Heart right ventricle (tissue), 16 donors: ENCODE measurements around the gene RCN2. TPM values are rescaled to one million over a fixed set of nuclear protein-coding genes. Genes with fewer than 3 reads are reported as not detected.
"Not testable (repeated sequence)": the region's sequence is repeated elsewhere in the genome, so short reads cannot be mapped to it uniquely, and the experiment has no call there.

Experiments
- ATAC-seq, 8 donors: fragments of 200-7000 bp; cut with Tn5 transposase; one replicate each; pipeline ENCODE4 v1.9.1; 2020; ENCODE audit warnings: mild to moderate bottlenecking in 8 of 8, moderate library complexity in 8 of 8, moderate number of reproducible peaks in 1 of 8
- DNase-seq, 2 donors: peaks; one replicate each; pipeline ENCODE4 v3.0.0-alpha.2; 2020
- H3K27ac ChIP-seq, 10 donors: fragments of 200-600 bp; sonication (generic) in 2 of 10; one replicate each; pipeline versions ENCODE4 v1.5.0 to v1.8.0; 2020 to 2022; ENCODE audit warnings: mild to moderate bottlenecking in 3 of 10
- H3K27me3 ChIP-seq, 7 donors: fragments of 200-600 bp; one replicate each; pipeline ENCODE4 v1.8.0; 2021 to 2022; ENCODE audit warnings: mild to moderate bottlenecking in 2 of 7
- H3K36me3 ChIP-seq, 9 donors: fragments of 200-600 bp; sonication (generic) in 1 of 9; one replicate each; pipeline versions ENCODE4 v1.5.0 to v1.8.0; 2020 to 2022; ENCODE audit warnings: mild to moderate bottlenecking in 2 of 9
- H3K4me1 ChIP-seq, 9 donors: fragments of 200-600 bp; sonication (generic) in 1 of 9; one replicate each; pipeline versions ENCODE4 v1.5.0 to v1.8.0; 2020 to 2022; ENCODE audit warnings: mild to moderate bottlenecking in 4 of 9
- H3K4me3 ChIP-seq, 10 donors: fragments of 200-600 bp; sonication (generic) in 2 of 10; one replicate each; pipeline versions ENCODE4 v1.5.0 to v1.8.0; 2020 to 2022; ENCODE audit warnings: mild to moderate bottlenecking in 7 of 10, moderate library complexity in 2 of 10
- H3K9me3 ChIP-seq, 11 donors: fragments of 200-600 bp in 10 of 11; sonication (generic) in 2 of 11; one replicate each; pipeline versions ENCODE4 v1.5.0 to v1.8.0; 2013 to 2022; ENCODE audit warnings: mild to moderate bottlenecking in 2 of 11, control low read depth in 1 of 11, moderate library complexity in 1 of 11
- WGBS, 2 donors: extraction: QIAGEN DNeasy Blood & Tissue Kit; methylation state at CpG; one replicate each; pipeline ENCODE4 v1.1.7; 2013; ENCODE audit warnings: inconsistent platforms in 1 of 2; 5-methylcytosine and 5-hydroxymethylcytosine counted together
- intact Hi-C, 10 donors: fragments of 100-400 bp; cut with DNase I; formaldehyde crosslinking; loops; one replicate each; pipeline versions ENCODE4 v1.11.1 to v1.14.2; 2022
- polyA plus RNA-seq, 2 donors: library from polyadenylated mRNA; stranded (reverse); fragments of 200-250 nt; gene quantifications; one replicate each; pipeline ENCODE4 v1.2.3, GENCODE V29; 2013
- total RNA-seq, 10 donors: library from RNA; stranded (reverse); fragmentation: NEBNext Ultra II Directional in 3 of 10; extraction: Animal tissue kit (Norgen Biotek cat#: 25700) in 3 of 10; gene quantifications; one replicate each; pipeline versions ENCODE4 v1.2.1 to v1.2.4, GENCODE V29; 2021 to 2023
- TF ChIP-seq, protein P1 (sequence below), 9 donors: fragments of 200-600 bp; sonication (generic) in 2 of 9; IDR thresholded peaks; one replicate each; pipeline versions ENCODE4 v1.5.0 to v1.8.0; 2021 to 2022; ENCODE audit warnings: antibody characterized with exemption in 9 of 9, mild to moderate bottlenecking in 5 of 9, moderate library complexity in 1 of 9
- donor health status: Arrhythmogenic right ventricular cardiomyopathy.
- donor health status: ischemic (EF 13 %, LVEDD 7.1; RV severe dilation, severe dysfunction).
- donor health status: healthy with polysubstance abuse.
- donor health status: DM: no; HTN: yes; CAD: no.
- donor health status: DM: no; HTN: no; CAD: no.
- donor health status: ischemic (EF 25% LVEDD 6.9; RV normal size, moderate dysfunction).
- donor health status: ischemic (EF 25% LVEDD 5.7; RV mildly dilated, moderate dysfunction).
- donor health status: healthy.
- donor health status: DM: yes; HTN: yes; CAD: no.
- donor health status: Ischemic cardiomyopathy.
- donor health status: ischemic (EF 35%, LVEDD 5.7; RV mildly dilated, moderate dysfunction).
- donor health status: nonischemic (EF 11% LVEDD 7.7; RV severe dilation, severe dysfunction).
- donor health status: DM: yes; HTN: yes; CAD: no.
- donor health status: PGD.
- donor health status: ischemic (EF 29% LVEDD 5.4; RV normal size, mild dysfunction).
- donor health status: nonischemic (EF 23%, LVEDD 6.1; RV moderate dilation, normal function).

The RCN2 gene
- total and polyA plus RNA-seq, 12 donors, result 14.7 to 31.3 (median 27.5) TPM

DNA sequence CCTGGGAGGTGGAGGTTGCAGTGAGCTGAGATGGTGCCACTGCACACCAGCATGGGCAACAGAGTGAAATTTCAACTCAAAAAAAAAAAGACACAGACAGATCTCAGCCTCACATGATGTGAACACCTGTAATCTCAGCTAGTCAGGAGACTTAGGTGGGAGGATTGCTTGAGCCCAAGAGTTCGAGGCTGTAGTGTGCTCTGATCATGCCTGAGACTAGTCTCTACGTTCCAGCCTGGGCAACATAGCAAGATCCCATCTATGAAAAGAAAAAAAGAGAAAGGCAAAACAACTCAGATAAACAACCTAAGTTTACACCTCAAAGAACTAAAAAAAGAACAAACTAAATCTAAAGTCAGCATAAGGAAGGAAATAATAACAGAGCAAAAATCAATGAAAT is 37.4 kb upstream of the RCN2 start:
- TF ChIP-seq, protein P1, sequence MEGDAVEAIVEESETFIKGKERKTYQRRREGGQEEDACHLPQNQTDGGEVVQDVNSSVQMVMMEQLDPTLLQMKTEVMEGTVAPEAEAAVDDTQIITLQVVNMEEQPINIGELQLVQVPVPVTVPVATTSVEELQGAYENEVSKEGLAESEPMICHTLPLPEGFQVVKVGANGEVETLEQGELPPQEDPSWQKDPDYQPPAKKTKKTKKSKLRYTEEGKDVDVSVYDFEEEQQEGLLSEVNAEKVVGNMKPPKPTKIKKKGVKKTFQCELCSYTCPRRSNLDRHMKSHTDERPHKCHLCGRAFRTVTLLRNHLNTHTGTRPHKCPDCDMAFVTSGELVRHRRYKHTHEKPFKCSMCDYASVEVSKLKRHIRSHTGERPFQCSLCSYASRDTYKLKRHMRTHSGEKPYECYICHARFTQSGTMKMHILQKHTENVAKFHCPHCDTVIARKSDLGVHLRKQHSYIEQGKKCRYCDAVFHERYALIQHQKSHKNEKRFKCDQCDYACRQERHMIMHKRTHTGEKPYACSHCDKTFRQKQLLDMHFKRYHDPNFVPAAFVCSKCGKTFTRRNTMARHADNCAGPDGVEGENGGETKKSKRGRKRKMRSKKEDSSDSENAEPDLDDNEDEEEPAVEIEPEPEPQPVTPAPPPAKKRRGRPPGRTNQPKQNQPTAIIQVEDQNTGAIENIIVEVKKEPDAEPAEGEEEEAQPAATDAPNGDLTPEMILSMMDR (IDR thresholded peaks at IDR 0.05), result no peak
- intact Hi-C loops, result no loop called here
- 95 to 97% methylated on average over 2 of the region's 2 CpGs for WGBS, 2 donors
- Histone ChIP-seq H3K27me3 (no peaks in the 10 kb centered on the region), H3K4me3 (no peak overlapping the region), H3K9me3 (peaks cover 0 to 31% (median 0%) of the 10 kb centered on the region in 11 donors), H3K4me1 (no peaks in the 10 kb centered on the region), H3K36me3 (peaks cover 0 to 14% (median 0%) of the 10 kb centered on the region in 9 donors), H3K27ac (no peak overlapping the region)
- DNase-seq (no peak), ATAC-seq (no peak)

DNA sequence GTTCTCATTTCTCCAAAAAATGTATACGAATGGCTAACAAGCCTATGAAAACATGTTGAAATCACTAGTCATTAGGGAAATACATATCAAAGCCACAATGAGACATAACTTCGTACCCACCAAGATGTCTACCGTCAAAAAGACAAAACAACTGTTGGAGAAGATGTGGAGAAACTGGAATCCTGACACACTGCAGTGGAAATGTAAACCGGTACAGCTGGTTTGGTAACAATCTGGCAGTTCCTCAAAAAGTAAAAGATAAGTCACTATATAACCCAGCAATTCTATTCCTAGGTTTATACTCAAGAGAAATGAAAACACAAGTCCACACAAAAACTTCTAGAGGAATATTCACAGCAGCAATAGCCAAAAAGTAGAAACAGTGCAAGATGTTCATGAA is 33.4 kb upstream of the RCN2 start:
- peaks cover 0 to 9% (median 7%) of the 10 kb centered on the region in 9 donors for H3K4me1 ChIP-seq
- DNase-seq, result no peak
- intact Hi-C loops, result no loop called here
- H3K4me3 ChIP-seq, result no peak overlapping the region
- no peak for ATAC-seq
- H3K36me3 ChIP-seq, result peaks cover 0 to 14% (median 0%) of the 10 kb centered on the region in 9 donors
- WGBS, 2 donors, result 88 to 96% methylated on average over 4 of the region's 4 CpGs
- peaks cover 0 to 12% (median 0%) of the 10 kb centered on the region in 11 donors for H3K9me3 ChIP-seq
- no peaks in the 10 kb centered on the region for H3K27me3 ChIP-seq
- H3K27ac ChIP-seq, result no peak overlapping the region
- TF ChIP-seq, protein P1 (IDR thresholded peaks at IDR 0.05), result no peak

DNA sequence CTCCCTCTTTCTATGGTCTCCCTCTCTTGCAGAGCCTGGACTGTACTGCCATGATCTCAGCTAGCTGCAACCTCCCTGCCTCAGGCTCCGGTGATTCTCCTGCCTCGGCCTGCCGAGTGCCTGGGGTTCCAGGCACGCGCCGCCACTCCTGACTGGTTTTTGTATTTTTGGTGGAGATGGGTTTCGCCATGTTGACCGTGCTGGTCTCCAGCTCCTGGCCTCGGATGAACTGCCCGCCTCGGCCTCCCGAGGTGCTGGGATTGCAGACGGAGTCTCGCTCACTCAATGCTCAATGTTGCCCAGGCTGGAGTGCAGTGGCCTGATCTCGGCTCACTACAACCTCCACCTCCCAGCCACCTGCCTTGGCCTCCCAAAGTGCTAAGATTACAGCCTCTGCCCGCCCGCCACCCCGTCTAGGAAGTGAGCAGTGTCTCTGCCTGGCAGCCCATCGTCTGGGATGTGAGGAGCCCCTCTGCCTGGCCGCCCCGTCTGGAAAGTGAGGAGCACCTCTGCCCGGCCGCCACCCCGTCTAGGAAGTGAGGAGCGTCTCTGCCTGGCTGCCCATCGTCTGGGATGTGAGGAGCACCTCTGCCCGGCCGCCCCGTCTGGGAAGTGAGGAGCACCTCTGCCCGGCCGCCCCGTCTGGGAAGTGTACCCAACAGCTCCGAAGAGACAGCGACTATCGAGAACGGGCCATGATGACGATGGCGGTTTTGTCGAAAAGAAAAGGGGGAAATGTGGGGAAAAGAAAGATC is 32.2 kb upstream of the RCN2 start:
- H3K4me3 ChIP-seq, H3K27ac ChIP-seq, DNase-seq, ATAC-seq, H3K27me3 ChIP-seq, intact Hi-C loops: not testable (repeated sequence)
- H3K4me1 ChIP-seq, result peaks cover 2 to 22% (median 18%) of the 10 kb centered on the region in 9 donors
- 93 to 96% methylated on average over 39 of the region's 39 CpGs for WGBS, 2 donors
- peaks cover 0 to 12% (median 0%) of the 10 kb centered on the region in 11 donors for H3K9me3 ChIP-seq
- H3K36me3 ChIP-seq, result peaks cover 0 to 14% (median 0%) of the 10 kb centered on the region in 9 donors

DNA sequence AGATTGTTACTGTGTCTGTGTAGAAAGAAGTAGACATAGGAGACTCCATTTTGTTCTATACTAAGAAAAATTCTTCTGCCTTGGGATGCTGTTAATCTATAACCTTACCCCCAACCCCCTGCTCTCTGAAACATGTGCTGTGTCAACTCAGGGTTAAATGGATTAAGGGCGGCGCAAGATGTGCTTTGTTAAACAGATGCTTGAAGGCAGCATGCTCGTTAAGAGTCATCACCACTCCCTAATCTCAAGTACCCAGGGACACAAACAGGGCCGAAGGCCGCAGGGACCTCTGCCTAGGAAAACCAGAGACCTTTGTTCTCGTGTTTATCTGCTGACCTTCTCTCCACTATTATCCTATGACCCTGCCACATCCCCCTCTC is 31.6 kb upstream of the RCN2 start:
- DNase-seq, H3K4me3 ChIP-seq, ATAC-seq, H3K27ac ChIP-seq, H3K27me3 ChIP-seq, intact Hi-C loops: not testable (repeated sequence)
- Histone ChIP-seq H3K4me1 (peaks cover 3 to 26% (median 20%) of the 10 kb centered on the region in 9 donors), H3K9me3 (peaks cover 0 to 12% (median 0%) of the 10 kb centered on the region in 11 donors), H3K36me3 (peaks cover 0 to 14% (median 0%) of the 10 kb centered on the region in 9 donors)
- 74 to 80% methylated on average over 1 to 2 of the region's 6 CpGs for WGBS, 2 donors

DNA sequence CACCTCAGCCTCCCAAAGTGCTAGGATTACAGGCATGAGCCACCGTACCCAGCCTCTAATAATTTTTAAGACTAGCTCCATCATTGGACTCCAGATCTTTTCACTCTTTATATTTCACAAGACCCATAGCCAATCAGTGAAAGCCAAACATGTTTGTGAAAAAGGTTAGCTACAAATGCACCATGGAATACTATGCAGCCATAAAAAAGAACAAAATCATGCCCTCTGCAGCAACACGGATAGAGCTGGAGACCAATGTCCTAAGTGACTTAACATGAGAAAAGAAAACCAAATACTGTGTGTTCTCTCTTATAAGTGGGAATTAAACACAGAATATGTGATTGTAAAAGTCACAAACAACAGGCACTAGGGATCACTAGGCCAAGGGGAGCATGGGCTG is 29.6 kb upstream of the RCN2 start:
- H3K36me3 ChIP-seq, result peaks cover 0 to 5% (median 0%) of the 10 kb centered on the region in 9 donors
- peak overlapping the region in 2 of 10 donors; percentile 91 to 97 for H3K27ac ChIP-seq
- H3K4me1 ChIP-seq, result peaks cover 8 to 37% (median 30%) of the 10 kb centered on the region in 9 donors
- no peak for ATAC-seq
- WGBS, 2 donors, result 99% methylated on average over 2 of the region's 2 CpGs
- TF ChIP-seq, protein P1 (IDR thresholded peaks at IDR 0.05), result no peak
- no peak for DNase-seq
- no peak overlapping the region for H3K4me3 ChIP-seq
- H3K9me3 ChIP-seq, result peaks cover 0 to 7% (median 0%) of the 10 kb centered on the region in 11 donors
- intact Hi-C loops, result no loop called here
- no peaks in the 10 kb centered on the region for H3K27me3 ChIP-seq
